Heart right ventricle (tissue), 16 donors: Measurements from ENCODE around the gene KCNN3. TPM values are rescaled to one million over a fixed set of nuclear protein-coding genes. Genes with fewer than 3 reads are reported as not detected.

ENCODE experiments used
- ATAC-seq, 8 donors: fragments of 200-7000 bp; cut with Tn5 transposase; one replicate each; pipeline ENCODE4 v1.9.1; 2020; ENCODE audit warnings: mild to moderate bottlenecking in 8 of 8, moderate library complexity in 8 of 8, moderate number of reproducible peaks in 1 of 8
- DNase-seq, 2 donors: peaks; one replicate each; pipeline ENCODE4 v3.0.0-alpha.2; 2020
- H3K27ac ChIP-seq, 10 donors: fragments of 200-600 bp; sonication (generic) in 2 of 10; one replicate each; pipeline versions ENCODE4 v1.5.0 to v1.8.0; 2020 to 2022; ENCODE audit warnings: mild to moderate bottlenecking in 3 of 10
- H3K27me3 ChIP-seq, 7 donors: fragments of 200-600 bp; one replicate each; pipeline ENCODE4 v1.8.0; 2021 to 2022; ENCODE audit warnings: mild to moderate bottlenecking in 2 of 7
- H3K36me3 ChIP-seq, 9 donors: fragments of 200-600 bp; sonication (generic) in 1 of 9; one replicate each; pipeline versions ENCODE4 v1.5.0 to v1.8.0; 2020 to 2022; ENCODE audit warnings: mild to moderate bottlenecking in 2 of 9
- H3K4me1 ChIP-seq, 9 donors: fragments of 200-600 bp; sonication (generic) in 1 of 9; one replicate each; pipeline versions ENCODE4 v1.5.0 to v1.8.0; 2020 to 2022; ENCODE audit warnings: mild to moderate bottlenecking in 4 of 9
- H3K4me3 ChIP-seq, 10 donors: fragments of 200-600 bp; sonication (generic) in 2 of 10; one replicate each; pipeline versions ENCODE4 v1.5.0 to v1.8.0; 2020 to 2022; ENCODE audit warnings: mild to moderate bottlenecking in 7 of 10, moderate library complexity in 2 of 10
- H3K9me3 ChIP-seq, 11 donors: fragments of 200-600 bp in 10 of 11; sonication (generic) in 2 of 11; one replicate each; pipeline versions ENCODE4 v1.5.0 to v1.8.0; 2013 to 2022; ENCODE audit warnings: mild to moderate bottlenecking in 2 of 11, control low read depth in 1 of 11, moderate library complexity in 1 of 11
- CTCF ChIP-seq, 9 donors: fragments of 200-600 bp; sonication (generic) in 2 of 9; IDR thresholded peaks; one replicate each; pipeline versions ENCODE4 v1.5.0 to v1.8.0; 2021 to 2022; ENCODE audit warnings: antibody characterized with exemption in 9 of 9, mild to moderate bottlenecking in 5 of 9, moderate library complexity in 1 of 9
- WGBS, 2 donors: extraction: QIAGEN DNeasy Blood & Tissue Kit; methylation state at CpG; one replicate each; pipeline ENCODE4 v1.1.7; 2013; ENCODE audit warnings: inconsistent platforms in 1 of 2; 5-methylcytosine and 5-hydroxymethylcytosine counted together
- intact Hi-C, 10 donors: fragments of 100-400 bp; cut with DNase I; formaldehyde crosslinking; loops; one replicate each; pipeline versions ENCODE4 v1.11.1 to v1.14.2; 2022
- polyA plus RNA-seq, 2 donors: library from polyadenylated mRNA; stranded (reverse); fragments of 200-250 nt; gene quantifications; one replicate each; pipeline ENCODE4 v1.2.3, GENCODE V29; 2013
- total RNA-seq, 10 donors: library from RNA; stranded (reverse); fragmentation: NEBNext Ultra II Directional in 3 of 10; extraction: Animal tissue kit (Norgen Biotek cat#: 25700) in 3 of 10; gene quantifications; one replicate each; pipeline versions ENCODE4 v1.2.1 to v1.2.4, GENCODE V29; 2021 to 2023
- donor health status: Arrhythmogenic right ventricular cardiomyopathy.
- donor health status: ischemic (EF 13 %, LVEDD 7.1; RV severe dilation, severe dysfunction).
- donor health status: healthy with polysubstance abuse.
- donor health status: DM: no; HTN: yes; CAD: no.
- donor health status: DM: no; HTN: no; CAD: no.
- donor health status: ischemic (EF 25% LVEDD 6.9; RV normal size, moderate dysfunction).
- donor health status: ischemic (EF 25% LVEDD 5.7; RV mildly dilated, moderate dysfunction).
- donor health status: healthy.
- donor health status: DM: yes; HTN: yes; CAD: no.
- donor health status: Ischemic cardiomyopathy.
- donor health status: ischemic (EF 35%, LVEDD 5.7; RV mildly dilated, moderate dysfunction).
- donor health status: nonischemic (EF 11% LVEDD 7.7; RV severe dilation, severe dysfunction).
- donor health status: DM: yes; HTN: yes; CAD: no.
- donor health status: PGD.
- donor health status: ischemic (EF 29% LVEDD 5.4; RV normal size, mild dysfunction).
- donor health status: nonischemic (EF 23%, LVEDD 6.1; RV moderate dilation, normal function).

KCNN3 gene
- total and polyA plus RNA-seq, 12 donors = 0.17 to 5.9 (median 2.6) TPM

DNA sequence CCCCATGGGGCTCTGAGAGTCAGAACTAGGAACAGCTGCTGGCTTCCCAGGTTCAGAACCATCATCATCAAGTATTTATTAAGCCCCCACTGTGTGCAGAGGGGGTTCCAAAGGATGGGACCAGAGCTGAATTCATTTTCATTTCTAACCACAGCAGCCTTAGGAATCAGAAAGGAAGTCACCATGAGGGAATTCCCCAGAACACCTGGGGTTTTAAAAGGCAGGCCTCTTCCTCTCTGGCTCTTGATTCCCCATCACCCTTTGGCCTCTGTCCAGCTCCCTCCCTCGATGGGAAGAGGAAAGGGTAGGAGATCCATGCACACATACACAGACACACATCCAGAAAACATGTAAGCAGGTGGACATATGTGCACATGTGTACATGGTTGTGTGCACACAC, 1.3 kb upstream of the KCNN3 start:
- peaks cover 8 to 46% (median 38%) of the 10 kb centered on the region in 9 donors for H3K4me1 ChIP-seq
- 5 to 10% methylated on average over 1 of the region's 1 CpG for WGBS, 2 donors
- intact Hi-C loops = loop anchor here in 4 of 10 donors (5.0 to 10.0 kb wide), 4 partner anchors 94 to 387 kb away; no protein-coding TSS in a partner anchor

DNA sequence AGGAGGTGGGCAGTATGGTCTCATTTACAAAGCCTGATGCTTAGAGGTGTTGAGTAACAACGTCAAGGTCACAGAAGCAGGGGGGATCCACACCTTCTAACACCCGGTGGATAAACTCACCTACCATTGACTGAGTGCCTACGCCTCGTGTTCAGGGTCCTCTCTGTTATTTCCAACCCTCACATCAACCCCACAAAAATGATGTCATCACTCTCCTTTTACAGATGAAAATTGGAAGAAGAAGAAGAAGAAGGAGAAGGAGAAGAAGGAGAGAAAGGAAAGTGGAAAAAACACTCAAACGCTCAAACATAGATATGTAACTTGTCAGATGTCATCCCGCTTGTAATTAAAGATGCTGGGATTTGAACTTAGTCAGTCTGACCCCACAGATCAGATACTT, 653 bp upstream of the KCNN3 start:
- no peak for ATAC-seq
- TF ChIP-seq CTCF (IDR thresholded peaks at IDR 0.05) = no peak
- Histone ChIP-seq H3K9me3 (no peaks in the 10 kb centered on the region), H3K36me3 (no peaks in the 10 kb centered on the region), H3K4me3 (peak overlapping the region in 6 of 10 donors; percentile 53 to 66 (median 60)), H3K27me3 (peaks cover 0 to 26% (median 0%) of the 10 kb centered on the region in 7 donors), H3K4me1 (peaks cover 8 to 47% (median 38%) of the 10 kb centered on the region in 9 donors), H3K27ac (peak overlapping the region in 3 of 10 donors; percentile 30 to 37 (median 34))
- intact Hi-C loops = loop anchor here in 4 of 10 donors (5.0 to 10.0 kb wide), 4 partner anchors 93 to 386 kb away; no protein-coding TSS in a partner anchor
- DNase-seq = no peak
- 61 to 69% methylated on average over 6 of the region's 6 CpGs for WGBS, 2 donors

More for the DNA sequence above, 1.3 kb upstream of the KCNN3 start:
- DNase-seq (no peak), ATAC-seq (no peak)
- H3K27me3 ChIP-seq = peaks cover 0 to 26% (median 0%) of the 10 kb centered on the region in 7 donors
- no peaks in the 10 kb centered on the region for H3K9me3 ChIP-seq
- no peaks in the 10 kb centered on the region for H3K36me3 ChIP-seq
- H3K4me3 ChIP-seq = no peak overlapping the region
- no peak overlapping the region for H3K27ac ChIP-seq
- no peak for TF ChIP-seq CTCF (IDR thresholded peaks at IDR 0.05)

DNA sequence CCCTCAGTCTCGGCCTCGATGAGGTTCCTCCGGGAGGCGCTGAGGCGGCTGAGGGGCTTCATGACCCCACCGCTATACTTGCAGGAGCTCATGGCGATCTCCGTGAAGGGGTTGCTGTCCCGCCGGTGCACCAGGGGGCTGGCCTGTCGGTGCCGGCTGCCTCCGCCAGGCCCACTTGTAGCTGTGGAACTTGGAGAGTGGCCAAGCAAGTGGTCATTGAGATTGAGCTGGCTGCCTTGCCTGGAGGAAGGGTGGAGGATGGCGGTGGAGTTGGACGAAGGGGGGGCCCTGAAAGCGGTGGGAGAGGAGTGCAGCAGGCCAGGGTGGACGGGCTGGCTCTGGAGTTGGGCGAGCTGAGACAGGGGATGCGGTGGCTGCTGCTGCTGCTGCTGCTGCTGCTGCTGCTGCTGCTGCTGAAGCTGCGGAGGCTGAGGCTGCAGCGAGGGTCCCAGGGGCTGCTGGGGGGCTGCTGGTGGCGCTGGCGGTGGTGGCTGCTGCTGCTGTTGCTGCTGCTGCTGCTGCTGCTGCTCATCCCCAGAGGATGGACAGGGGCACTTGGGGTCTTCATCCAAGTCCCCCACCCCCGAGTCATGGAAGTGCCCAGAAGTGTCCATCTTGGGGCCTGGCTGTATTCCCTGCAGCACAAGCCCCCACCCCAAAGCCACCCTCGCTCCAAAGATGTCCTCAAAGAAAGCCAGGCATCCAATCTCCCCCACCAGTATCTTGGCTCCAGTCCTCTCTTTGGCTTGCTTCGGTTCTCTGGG, 548 bp downstream of the KCNN3 start:
- WGBS, 2 donors = 9 to 13% methylated on average over 24 to 26 of the region's 26 CpGs
- intact Hi-C loops = loop anchor here in 8 of 10 donors (5.0 to 10.0 kb wide), 9 partner anchors 62 to 385 kb away; no protein-coding TSS in a partner anchor
- peak; percentile 48 to 83 (median 72) for ATAC-seq
- Histone ChIP-seq H3K4me1 (peaks cover 8 to 48% (median 38%) of the 10 kb centered on the region in 9 donors), H3K36me3 (no peaks in the 10 kb centered on the region), H3K27me3 (peaks cover 0 to 26% (median 0%) of the 10 kb centered on the region in 7 donors), H3K4me3 (peak overlapping the region; percentile 11 to 66 (median 56)), H3K9me3 (no peaks in the 10 kb centered on the region), H3K27ac (peak overlapping the region in 7 of 10 donors; percentile 23 to 68 (median 41))
- peak in 1 of 9 donors; percentile 2 for TF ChIP-seq CTCF (IDR thresholded peaks at IDR 0.05)
- DNase-seq = peak; percentile 64 to 87

DNA sequence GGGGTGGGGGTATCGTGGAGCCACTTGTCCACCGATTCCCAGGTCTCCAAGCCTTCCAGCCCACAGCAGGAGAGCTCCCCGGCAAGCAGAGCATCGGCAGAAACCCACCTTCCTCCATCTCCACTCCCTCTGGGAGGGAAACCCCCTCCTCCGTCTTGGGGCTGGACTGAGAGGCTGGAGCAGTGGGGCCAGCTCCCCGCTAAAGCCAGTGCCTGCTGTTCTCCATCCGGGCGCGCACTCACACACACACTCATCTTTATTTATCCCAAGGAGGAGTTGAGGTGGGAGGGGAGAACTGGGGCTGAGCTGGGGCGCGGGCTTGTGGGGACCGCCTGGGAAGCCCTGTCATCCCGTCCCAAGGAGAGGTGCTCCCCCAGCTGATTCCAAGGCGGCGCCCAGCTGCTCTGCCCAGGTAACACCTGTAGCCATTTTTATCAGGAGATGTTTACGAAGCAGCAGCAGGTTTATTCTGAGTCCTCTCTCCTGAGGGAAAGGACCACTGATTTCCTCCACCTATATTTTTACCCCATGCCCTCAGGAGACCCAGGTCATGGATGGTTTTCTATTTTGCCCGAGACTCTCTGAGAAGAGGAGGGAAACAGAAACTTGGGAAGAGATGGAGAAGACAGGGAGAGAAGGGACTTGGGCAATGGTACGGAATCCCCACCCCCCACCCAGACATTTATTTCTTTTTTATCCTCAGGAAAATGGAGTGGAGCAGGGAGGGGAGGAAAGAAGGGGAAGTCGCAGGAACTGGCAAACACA, 2.1 kb downstream of the KCNN3 start:
- H3K4me3 ChIP-seq = peak overlapping the region in 9 of 10 donors; percentile 40 to 66 (median 57)
- intact Hi-C loops = loop anchor here in 6 of 10 donors (2.0 to 10.0 kb wide), 6 partner anchors 61 to 105 kb away; no protein-coding TSS in a partner anchor
- peak overlapping the region in 3 of 10 donors; percentile 37 to 50 (median 45) for H3K27ac ChIP-seq
- no peak for TF ChIP-seq CTCF (IDR thresholded peaks at IDR 0.05)
- WGBS, 2 donors = 20 to 55% methylated on average over 17 to 19 of the region's 19 CpGs
- H3K27me3 ChIP-seq = peaks cover 0 to 26% (median 0%) of the 10 kb centered on the region in 7 donors
- no peaks in the 10 kb centered on the region for H3K36me3 ChIP-seq
- no peaks in the 10 kb centered on the region for H3K9me3 ChIP-seq
- DNase-seq (no peak), ATAC-seq (no peak)
- H3K4me1 ChIP-seq = peaks cover 8 to 59% (median 39%) of the 10 kb centered on the region in 9 donors
